Neural progenitor cell (in vitro differentiated cells): ENCODE measurements around the gene TNNI2.

Source experiments
- CTCF ChIP-seq: fragments of 200-600 bp; sonication (generic); IDR thresholded peaks from 2 replicates; pipeline ENCODE4 v1.5.1; 2017; ENCODE audit warnings: antibody characterized with exemption, mild to moderate bottlenecking
- EZH2 ChIP-seq: fragments of 200-600 bp; sonication (generic); IDR thresholded peaks from 2 replicates; pipeline ENCODE4 v1.6.1; 2017; ENCODE audit warnings: antibody characterized with exemption, mild to moderate bottlenecking, moderate library complexity

- TF ChIP-seq CTCF (no peak), EZH2 (no peak)
Observed at GRCh38 chr11:1824221-1825038, 14.4 kb upstream of the TNNI2 start.
